ENCODE results near the gene FCRLA.
"Not testable (repeated sequence)": the region's sequence is repeated elsewhere in the genome, so short reads cannot be mapped to it uniquely, and the experiment has no call there.

- TF ChIP-seq CTCF (conservative IDR thresholded peaks at IDR 0.05; ENCODE audit: low read length); EZH2phosphoT487 (IDR thresholded peaks at IDR 0.05; ENCODE audit: borderline replicate concordance): not testable (repeated sequence)
These were observed 43.5 kb upstream of the FCRLA start for GRCh38 chr1:161663569-161663968.

All from Loucy (cell line).